C4-2B (cell line): Measurements from ENCODE around the gene ZDHHC24.

Experiments used
- CTCF ChIP-seq: fragments of 450-650 bp; conservative IDR thresholded peaks from 2 replicates; pipeline ENCODE4 v1.5.1; 2017; ENCODE audit warnings: mild to moderate bottlenecking
- ZFX ChIP-seq: fragments of 450-650 bp; IDR thresholded peaks from 2 replicates; pipeline ENCODE4 v1.6.1; 2017

- no peak for TF ChIP-seq CTCF
- no peak for TF ChIP-seq ZFX
Observed at GRCh38 chr11:66524304-66525040, 21.4 kb downstream of the ZDHHC24 start.
